ENCODE measurements around the gene CFAP73. TPM values are rescaled to one million over a fixed set of nuclear protein-coding genes. Genes with fewer than 3 reads are reported as not detected.

Gene CFAP73
- total and polyA plus RNA-seq, 3 donors from 2014 or later: 0.81 to 1.2 TPM; not detected in 1

- peaks cover 6% of the 10 kb centered on the region for H3K4me1 ChIP-seq
- H3K27me3 ChIP-seq: no peaks in the 10 kb centered on the region
- TF ChIP-seq POLR2A (IDR thresholded peaks at IDR 0.05): no peak
- no peak for TF ChIP-seq CTCF (IDR thresholded peaks at IDR 0.05)
- no peak overlapping the region for H3K27ac ChIP-seq
- no peaks in the 10 kb centered on the region for H3K36me3 ChIP-seq (ENCODE audit: low read depth, missing control alignments)
- intact Hi-C loops (cut with DNase I; ENCODE audit: low total_unique reads): no loop called here
- 89 to 95% methylated on average over 2 of the region's 2 CpGs for WGBS, 2 donors
- no peak for DNase-seq
- H3K4me3 ChIP-seq: no peak overlapping the region
- H3K9me3 ChIP-seq: no peaks in the 10 kb centered on the region
Measured at GRCh38 chr12:113146999-113147398, 2.5 kb upstream of the CFAP73 start.

DNA sequence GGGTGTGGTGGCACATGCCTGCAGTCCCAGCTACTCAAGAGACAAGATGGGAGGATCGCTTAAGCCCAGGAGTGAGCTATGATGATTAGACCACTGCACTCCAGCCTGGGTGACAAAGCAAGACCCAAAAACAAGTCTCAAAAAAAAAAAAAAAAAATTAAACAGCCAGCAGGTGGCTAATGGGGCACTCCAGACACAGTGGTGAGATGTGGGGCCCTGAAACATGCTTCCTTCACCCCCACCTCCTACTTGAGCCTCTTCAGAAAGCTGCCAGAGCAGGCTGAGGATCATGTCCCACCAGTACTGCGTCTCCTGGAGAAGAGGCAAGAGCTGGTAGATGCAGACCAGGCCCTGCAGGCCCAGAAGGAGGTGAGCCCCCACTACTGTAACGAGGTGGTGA lies 2.1 kb downstream of the CFAP73 start:
- TF ChIP-seq CTCF (IDR thresholded peaks at IDR 0.05) (no peak), POLR2A (IDR thresholded peaks at IDR 0.05) (no peak)

DNA sequence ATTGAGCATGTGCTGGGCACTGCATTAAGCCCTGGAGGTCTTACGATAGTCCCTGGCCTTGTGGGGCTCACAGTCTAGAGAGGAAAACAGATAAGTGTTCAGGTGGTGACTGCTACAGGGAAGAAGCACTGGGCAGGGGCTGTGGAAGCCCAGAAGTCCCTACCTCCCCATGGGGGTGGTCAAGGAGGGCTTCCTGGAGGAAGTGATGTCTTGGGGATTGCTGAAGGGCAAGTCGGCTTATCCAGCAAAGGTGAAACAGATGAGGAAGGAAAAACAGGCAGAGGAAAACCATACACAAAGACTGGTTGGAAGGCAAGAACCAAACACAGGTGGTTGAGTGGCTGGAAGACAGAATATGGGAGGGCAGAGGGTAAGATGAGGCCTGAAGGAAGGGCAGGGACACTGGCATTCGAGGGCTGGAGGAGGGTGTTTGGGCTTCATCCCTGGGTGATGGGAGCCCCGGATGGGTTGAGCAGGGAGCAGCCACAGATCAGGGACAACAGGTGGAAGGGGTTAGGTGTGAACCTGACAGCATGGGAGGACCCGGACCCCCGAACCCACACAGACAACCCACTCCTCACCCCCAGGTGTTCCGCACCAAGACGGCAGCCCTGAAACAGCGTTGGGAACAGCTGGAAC lies 2.8 kb downstream of the CFAP73 start:
- Histone ChIP-seq H3K4me1 (no peaks in the 10 kb centered on the region), H3K27ac (no peak overlapping the region), H3K27me3 (no peaks in the 10 kb centered on the region), H3K4me3 (peak overlapping the region in 1 of 2 donors; percentile 41), H3K36me3 (ENCODE audit: low read depth, missing control alignments) (no peaks in the 10 kb centered on the region), H3K9me3 (no peaks in the 10 kb centered on the region)
- DNase-seq: no peak
- TF ChIP-seq CTCF (IDR thresholded peaks at IDR 0.05) (no peak), POLR2A (IDR thresholded peaks at IDR 0.05) (no peak)
- 28 to 30% methylated on average over 9 of the region's 9 CpGs for WGBS, 2 donors
- intact Hi-C loops (cut with DNase I; ENCODE audit: low total_unique reads): loop anchor here (10.0 kb wide), 1 partner anchor 98 kb away; the partner anchor contains the start of gene DTX1

More for the DNA sequence above, 2.1 kb downstream of the CFAP73 start:
- Histone ChIP-seq H3K4me3 (no peak overlapping the region), H3K27me3 (no peaks in the 10 kb centered on the region), H3K4me1 (no peaks in the 10 kb centered on the region), H3K27ac (no peak overlapping the region), H3K9me3 (no peaks in the 10 kb centered on the region), H3K36me3 (ENCODE audit: low read depth, missing control alignments) (no peaks in the 10 kb centered on the region)
- 88 to 90% methylated on average over 3 of the region's 3 CpGs for WGBS, 2 donors
- no peak for DNase-seq
- intact Hi-C loops (cut with DNase I; ENCODE audit: low total_unique reads): loop anchor here (10.0 kb wide), 1 partner anchor 97 kb away; the partner anchor contains the start of gene DTX1

GRCh38 chr12:113152835-113153814 lies 3.6 kb downstream of the CFAP73 start:
- no peaks in the 10 kb centered on the region for H3K36me3 ChIP-seq (ENCODE audit: low read depth, missing control alignments)
- H3K4me3 ChIP-seq: peak overlapping the region; percentile 32 to 41
- intact Hi-C loops (cut with DNase I; ENCODE audit: low total_unique reads): loop anchor here (10.0 kb wide), 1 partner anchor 98 kb away; the partner anchor contains the start of gene DTX1
- no peaks in the 10 kb centered on the region for H3K4me1 ChIP-seq
- H3K9me3 ChIP-seq: no peaks in the 10 kb centered on the region
- DNase-seq: peak; percentile 80
- no peak for TF ChIP-seq POLR2A (IDR thresholded peaks at IDR 0.05)
- TF ChIP-seq CTCF (IDR thresholded peaks at IDR 0.05): peak in 1 of 3 experiments; percentile 35
- H3K27ac ChIP-seq: no peak overlapping the region
- 7 to 10% methylated on average over 35 to 68 of the region's 70 CpGs for WGBS, 2 donors
- no peaks in the 10 kb centered on the region for H3K27me3 ChIP-seq
